ENCODE data around the gene OLIG1. TPM values are rescaled to one million over a fixed set of nuclear protein-coding genes. Genes with fewer than 3 reads are reported as not detected.

Gene OLIG1
- total RNA-seq, 2 donors from 2014 or later = not detected

GRCh38 chr21:33080776-33081175 is 10.8 kb downstream of the OLIG1 start:
- no peak for DNase-seq (ENCODE audit: low spot score)
- no peak overlapping the region for H3K4me3 ChIP-seq
- H3K27me3 ChIP-seq = no peaks in the 10 kb centered on the region
- no peaks in the 10 kb centered on the region for H3K36me3 ChIP-seq
- no peak for TF ChIP-seq CTCF (IDR thresholded peaks at IDR 0.05)
- no peaks in the 10 kb centered on the region for H3K9me3 ChIP-seq
- no peaks in the 10 kb centered on the region for H3K4me1 ChIP-seq
- no peak overlapping the region for H3K27ac ChIP-seq

DNA sequence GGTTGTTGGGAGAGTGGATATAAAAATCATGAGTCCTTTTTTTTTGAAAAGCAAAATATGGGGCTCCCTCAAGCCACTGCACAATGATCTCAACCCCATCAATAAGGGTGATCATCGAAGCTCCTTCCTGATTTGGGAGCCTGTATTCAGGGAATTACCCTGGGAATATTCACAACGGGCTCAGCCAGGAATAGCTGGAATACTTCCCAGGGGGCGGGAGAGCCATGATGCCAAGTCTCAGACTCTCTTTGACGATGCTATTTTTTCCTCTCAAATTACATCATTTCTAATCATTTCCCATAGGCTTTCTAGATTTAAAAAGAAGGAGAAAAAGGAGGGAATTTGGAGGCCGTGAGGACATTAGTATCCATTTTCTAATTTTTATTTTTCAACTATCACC is 18.4 kb downstream of the OLIG1 start:
- no peak for DNase-seq (ENCODE audit: low spot score)
- Histone ChIP-seq H3K9me3 (no peaks in the 10 kb centered on the region), H3K27ac (no peak overlapping the region), H3K4me3 (no peak overlapping the region), H3K27me3 (no peaks in the 10 kb centered on the region), H3K4me1 (no peaks in the 10 kb centered on the region), H3K36me3 (no peaks in the 10 kb centered on the region)
- no peak for TF ChIP-seq CTCF (IDR thresholded peaks at IDR 0.05)

GRCh38 chr21:33089395-33090119 is 19.6 kb downstream of the OLIG1 start:
- H3K9me3 ChIP-seq = no peaks in the 10 kb centered on the region
- no peaks in the 10 kb centered on the region for H3K4me1 ChIP-seq
- no peak overlapping the region for H3K27ac ChIP-seq
- no peak overlapping the region for H3K4me3 ChIP-seq
- no peak for DNase-seq (ENCODE audit: low spot score)
- no peaks in the 10 kb centered on the region for H3K27me3 ChIP-seq
- H3K36me3 ChIP-seq = no peaks in the 10 kb centered on the region
- TF ChIP-seq CTCF (IDR thresholded peaks at IDR 0.05) = no peak

- no peak for DNase-seq (ENCODE audit: low spot score)
- Histone ChIP-seq H3K4me3 (no peak overlapping the region), H3K27me3 (no peaks in the 10 kb centered on the region), H3K9me3 (no peaks in the 10 kb centered on the region), H3K4me1 (no peaks in the 10 kb centered on the region), H3K27ac (no peak overlapping the region), H3K36me3 (no peaks in the 10 kb centered on the region)
- no peak for TF ChIP-seq CTCF (IDR thresholded peaks at IDR 0.05)
Measured at GRCh38 chr21:33096426-33096825, 26.5 kb downstream of the OLIG1 start.

- H3K4me1 ChIP-seq = no peaks in the 10 kb centered on the region
- H3K27ac ChIP-seq = no peak overlapping the region
- no peaks in the 10 kb centered on the region for H3K36me3 ChIP-seq
- H3K27me3 ChIP-seq = no peaks in the 10 kb centered on the region
- no peak overlapping the region for H3K4me3 ChIP-seq
- no peak for TF ChIP-seq CTCF (IDR thresholded peaks at IDR 0.05)
- no peak for DNase-seq (ENCODE audit: low spot score)
- no peaks in the 10 kb centered on the region for H3K9me3 ChIP-seq
Measured at GRCh38 chr21:33099131-33099530, 29.2 kb downstream of the OLIG1 start.

Data from right atrium auricular region (tissue), 2 donors.